ENCODE data around the gene CACNA1D. TPM values are rescaled to one million over a fixed set of nuclear protein-coding genes. Genes with fewer than 3 reads are reported as not detected.

Gene CACNA1D
- total and polyA plus RNA-seq, 9 of the 15 experiments (the other 6 are each of a cell fraction or from before 2014, with no cell fraction given): 0.29 TPM; not detected in 8

GRCh38 chr3:53726643-53727042 lies 232.2 kb downstream of the CACNA1D start (continued):
- no peak for TF ChIP-seq CLOCK (CRISPR knock-in tag; IDR thresholded peaks at IDR 0.05; ENCODE audit: borderline replicate concordance)

- ChIA-PET CTCF (ENCODE audit: low intra/inter-chr PET ratio) (no interaction called here), POLR2A (no interaction called here)
- H3K9me1 ChIP-seq (ENCODE audit: control insufficient read depth, insufficient read depth, low read length): no peaks in the 10 kb centered on the region
- no peak overlapping the region for H3K27ac ChIP-seq (ENCODE audit: extremely low read depth, low read depth, low read length)
- intact Hi-C loops (cut with micrococcal nuclease): no loop called here
- in situ Hi-C loops (cut with MboI): no loop called here
- no TSS peak for BruUV-seq (replicated peaks)
- H3K4me3 ChIP-seq: no peak overlapping the region
- no peak overlapping the region for H3K4me2 ChIP-seq (ENCODE audit: insufficient read depth, low read length)
- DNase-seq (ENCODE audit: extremely low read depth in 1 of 4, low spot score in 3 of 4) (no peak), ATAC-seq (no peak), FAIRE-seq (no peak)
- no peaks in the 10 kb centered on the region for H3K9me3 ChIP-seq (replicated peaks; ENCODE audit: control insufficient read depth, insufficient read depth, low read depth, low read length)
- H3K79me2 ChIP-seq (ENCODE audit: control insufficient read depth, insufficient read depth, low read length): no peaks in the 10 kb centered on the region
- no peak overlapping the region for H2AFZ ChIP-seq (ENCODE audit: low read depth, low read length)
- H3K9ac ChIP-seq (ENCODE audit: insufficient read depth in 1 of 2, low read depth in 2 of 2, low read length in 2 of 2): no peak overlapping the region
- H3K4me1 ChIP-seq (replicated peaks in 1 of 2; ENCODE audit: control insufficient read depth in 2 of 2, insufficient read depth in 2 of 2, low read length in 2 of 2): no peaks in the 10 kb centered on the region
- H4K20me1 ChIP-seq (replicated peaks; ENCODE audit: control insufficient read depth, insufficient read depth, low read length): no peaks in the 10 kb centered on the region
- H3K36me3 ChIP-seq (ENCODE audit: control insufficient read depth, insufficient read depth, low read length): no peaks in the 10 kb centered on the region
- H3K27me3 ChIP-seq (ENCODE audit: control insufficient read depth in 2 of 2, insufficient read depth in 2 of 2, low read length in 2 of 2): peaks cover under 1 to 28% of the 10 kb centered on the region in 2 experiments; a peak in 3 of 5 replicates
- TF ChIP-seq PKNOX1 (IDR thresholded peaks at IDR 0.05): no peak
- TF ChIP-seq ZNF408 (CRISPR knock-in tag; IDR thresholded peaks at IDR 0.05; ENCODE audit: low read depth): no peak
- no peak for TF ChIP-seq SREBF1 (IDR thresholded peaks at IDR 0.05; ENCODE audit: borderline replicate concordance, low read depth, low read length)
- no peak for TF ChIP-seq ATF1 (CRISPR knock-in tag; IDR thresholded peaks at IDR 0.05)
- no peak for TF ChIP-seq ATF1 (tag; IDR thresholded peaks at IDR 0.05)
- TF ChIP-seq ZNF592 (IDR thresholded peaks at IDR 0.05): no peak
- TF ChIP-seq ZNF133 (CRISPR knock-in tag; IDR thresholded peaks at IDR 0.05): no peak
- TF ChIP-seq ZNF512 (tag; IDR thresholded peaks at IDR 0.05): no peak
- no peak for TF ChIP-seq ETV6 (IDR thresholded peaks at IDR 0.05; ENCODE audit: borderline replicate concordance in 1 of 2, low read depth in 2 of 2, low read length in 1 of 2)
- TF ChIP-seq ETV6 (CRISPR knock-in tag; IDR thresholded peaks at IDR 0.05; ENCODE audit: borderline replicate concordance): no peak
These were observed 234.2 kb downstream of the CACNA1D start for GRCh38 chr3:53728606-53729005.

Measured in K562 (cell line).